Keratinocyte (primary cell): Measurements from ENCODE around the gene CFAP45.

ENCODE experiments used
- CTCF ChIP-seq, 3 experiments: IDR thresholded peaks in 1 of 3; conservative IDR thresholded peaks in 1 of 3; optimal IDR thresholded peaks in 1 of 3; 2 replicates in 2 of 3; 3 replicates in 1 of 3; pipeline versions ENCODE3 to v1.5.1; 2011; ENCODE audit warnings: low read length in 3 of 3, mild to moderate bottlenecking in 3 of 3, moderate library complexity in 2 of 3, control low read depth in 1 of 3, inconsistent platforms in 1 of 3; ENCODE audit not compliant: insufficient read depth in 2 of 3; ENCODE audit errors: extremely low read depth in 1 of 3
- EZH2 ChIP-seq: IDR thresholded peaks from one replicate; pipeline ENCODE4 v1.6.1; 2012; ENCODE audit warnings: inconsistent platforms, mild to moderate bottlenecking, low read length, moderate library complexity

DNA sequence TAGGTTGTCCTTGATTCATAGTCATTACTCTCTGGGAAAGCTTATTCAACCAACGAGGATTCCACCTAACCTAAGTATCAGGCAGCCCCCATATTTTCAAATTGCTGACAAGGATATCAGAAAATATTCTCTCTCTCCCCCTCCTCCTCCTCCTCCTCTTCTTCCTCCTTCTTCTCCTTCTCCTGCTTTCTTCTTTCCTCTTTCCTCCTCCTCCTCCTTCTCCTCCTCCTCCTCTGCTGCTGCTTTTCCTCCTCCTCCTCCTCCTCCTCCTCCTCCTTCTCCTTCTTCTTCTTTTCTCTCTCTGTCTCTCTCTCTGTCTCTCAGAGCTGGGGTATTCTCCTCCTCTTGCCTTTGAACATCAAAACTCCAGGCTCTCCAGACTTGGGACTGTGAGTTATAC is 48.0 kb upstream of the CFAP45 start:
- no peak for TF ChIP-seq CTCF (optimal IDR thresholded peaks at IDR 0.05 in 1 of 3, IDR thresholded peaks at IDR 0.05 in 1 of 3, conservative IDR thresholded peaks at IDR 0.05 in 1 of 3; ENCODE audit: extremely low read depth in 1 of 3, insufficient read depth in 2 of 3, low read length in 3 of 3)
- no peak for TF ChIP-seq EZH2
